PC-9 (cell line): ENCODE results near the gene FAM25C. TPM values are rescaled to one million over a fixed set of nuclear protein-coding genes. Genes with fewer than 3 reads are reported as not detected.
"Not testable (repeated sequence)": the region's sequence is repeated elsewhere in the genome, so short reads cannot be mapped to it uniquely, and the experiment has no call there.

ENCODE experiments used
- BruUV-seq: library from RNA; stranded (reverse); fragments of 400-500 nt; replicated peaks from 2 replicates; lab custom pipeline; 2021; lab: Mats Ljungman, UMichigan
- CTCF ChIA-PET: fragments of 300-600 bp; sonication (Branson Sonifier 250); formaldehyde crosslinking; loops from one replicate; lab custom pipeline; 2022; ENCODE audit warnings: antibody characterized with exemption; lab: Charles Lee
- POLR2A ChIA-PET: fragments of 300-600 bp; sonication (Branson Sonifier 250); formaldehyde crosslinking; loops from one replicate; lab custom pipeline; 2022; ENCODE audit warnings: antibody characterized with exemption; ENCODE audit not compliant: unreplicated experiment; lab: Charles Lee
- DNase-seq, 2 experiments: peaks; one replicate each; pipeline versions ENCODE4 v3.0.0 to v3.0.0-alpha.2; 2015 to 2022; ENCODE audit warnings: mixed read lengths in 1 of 2
- H2AFZ ChIP-seq: fragments of 200-600 bp; sonication (generic); 2 replicates; pipeline ENCODE4 v1.8.1; 2017; ENCODE audit warnings: antibody characterized with exemption
- H3F3A ChIP-seq: fragments of 200-600 bp; sonication (generic); 2 replicates; pipeline ENCODE4 v1.8.1; 2017; ENCODE audit warnings: antibody characterized with exemption, mild to moderate bottlenecking, low read depth; ENCODE audit not compliant: insufficient read depth
- H3K27ac ChIP-seq: fragments of 200-600 bp; sonication (generic); 2 replicates; pipeline ENCODE4 v1.6.1; 2016; ENCODE audit warnings: mixed run types
- H3K27me3 ChIP-seq: fragments of 200-600 bp; sonication (generic); 2 replicates; pipeline ENCODE4 v1.6.1; 2016; ENCODE audit warnings: low read depth, mixed run types; ENCODE audit not compliant: insufficient read depth
- H3K36me3 ChIP-seq: fragments of 200-600 bp; sonication (generic); 2 replicates; pipeline ENCODE4 v1.6.1; 2016; ENCODE audit warnings: low read depth, mixed run types
- H3K4me1 ChIP-seq: fragments of 200-600 bp; sonication (generic); replicated peaks from 2 replicates; pipeline ENCODE4 v1.6.1; 2016; ENCODE audit warnings: mixed run types; ENCODE audit not compliant: insufficient read depth
- H3K4me2 ChIP-seq: fragments of 200-600 bp; sonication (generic); 2 replicates; pipeline ENCODE4 v1.6.1; 2017; ENCODE audit warnings: mixed run types
- H3K4me3 ChIP-seq: fragments of 200-600 bp; sonication (generic); 2 replicates; pipeline ENCODE4 v1.6.1; 2016; ENCODE audit warnings: mixed run types
- H3K79me2 ChIP-seq: fragments of 200-600 bp; sonication (generic); 2 replicates; pipeline ENCODE4 v1.6.1; 2017; ENCODE audit warnings: low read depth, mixed run types
- H3K9me2 ChIP-seq: fragments of 200-600 bp; sonication (generic); 2 replicates; pipeline ENCODE4 v1.8.1; 2017; ENCODE audit warnings: mild to moderate bottlenecking; ENCODE audit not compliant: insufficient read depth
- H3K9me3 ChIP-seq: fragments of 200-600 bp; sonication (generic); 2 replicates; pipeline ENCODE4 v1.8.1; 2016; ENCODE audit warnings: low read depth; ENCODE audit not compliant: insufficient read depth
- H4K20me1 ChIP-seq: fragments of 200-600 bp; sonication (generic); 2 replicates; pipeline ENCODE4 v1.8.1; 2017; ENCODE audit not compliant: insufficient read depth
- intact Hi-C: fragments of 100-400 bp; cut with micrococcal nuclease; formaldehyde crosslinking; loops from one replicate; pipeline ENCODE4 v1.10.0; 2022; ENCODE audit not compliant: unreplicated experiment
- total RNA-seq: library from RNA; stranded (reverse); gene quantifications from 2 replicates; pipeline ENCODE4 v1.2.3, GENCODE V29; 2021

The FAM25C gene
- total RNA-seq, 1 experiment from 2014 or later: not detected

DNA sequence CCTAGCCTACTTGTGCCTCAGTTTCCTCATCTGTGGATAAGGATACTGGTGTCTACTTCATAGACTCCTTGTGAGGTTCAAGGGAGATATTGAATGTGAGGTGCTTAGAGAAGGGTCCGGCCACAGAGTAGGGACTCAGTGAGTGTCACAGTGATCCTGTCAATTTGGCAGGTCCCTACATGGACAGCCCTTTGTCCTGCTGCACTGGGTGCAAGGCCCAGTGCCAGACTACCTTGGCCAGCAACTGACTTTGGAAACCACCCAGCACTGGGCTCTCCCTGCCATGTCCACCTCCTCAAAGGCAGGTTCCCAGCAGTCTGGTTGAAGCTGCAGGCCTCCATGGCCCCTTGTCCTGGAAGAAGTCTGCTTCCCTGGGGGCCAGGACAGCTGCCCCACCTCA lies 9.5 kb downstream of the FAM25C start:
- H3K9me3 ChIP-seq, H3K27me3 ChIP-seq, CTCF ChIA-PET, H2AFZ ChIP-seq, H3K4me3 ChIP-seq, DNase-seq, H3K36me3 ChIP-seq, POLR2A ChIA-PET, BruUV-seq, H3F3A ChIP-seq, H3K27ac ChIP-seq, H3K9me2 ChIP-seq, H4K20me1 ChIP-seq, intact Hi-C loops: not testable (repeated sequence)
- peak overlapping the region; percentile 40; the same call in 1 of the 2 replicates for H3K4me2 ChIP-seq
- peaks cover 10% of the 10 kb centered on the region; the same call in 1 of the 2 replicates for H3K79me2 ChIP-seq
- H3K4me1 ChIP-seq: peaks cover 18% of the 10 kb centered on the region

DNA sequence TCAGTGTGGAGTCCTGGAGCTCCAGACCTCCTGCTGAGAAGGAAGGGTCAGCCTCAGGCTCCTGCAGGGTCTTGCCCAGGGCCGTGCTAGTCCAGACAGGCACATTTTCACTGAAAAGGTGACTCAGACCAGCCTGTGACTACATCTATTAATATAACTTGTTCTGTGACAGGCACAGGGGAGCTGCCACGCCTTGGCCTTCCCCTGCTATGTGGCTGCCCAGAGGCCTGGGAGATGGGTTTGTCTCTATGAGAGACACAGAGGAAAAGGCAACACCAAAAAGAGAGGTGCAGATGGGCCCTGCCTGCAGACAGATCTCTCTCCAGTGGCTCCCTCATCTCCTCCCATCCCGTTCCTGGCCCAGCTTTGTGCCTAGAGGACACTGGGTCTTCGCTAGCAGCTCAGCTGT lies 10.0 kb downstream of the FAM25C start:
- H4K20me1 ChIP-seq, POLR2A ChIA-PET, H3F3A ChIP-seq, CTCF ChIA-PET, H3K27me3 ChIP-seq, H3K36me3 ChIP-seq, H2AFZ ChIP-seq, H3K9me2 ChIP-seq, H3K9me3 ChIP-seq, intact Hi-C loops: not testable (repeated sequence)
- peak overlapping the region; percentile 69 for H3K4me2 ChIP-seq
- BruUV-seq: TSS peak; percentile 64
- peaks cover 18% of the 10 kb centered on the region for H3K4me1 ChIP-seq
- peak overlapping the region; percentile 42; the same call in 1 of the 2 replicates for H3K4me3 ChIP-seq
- H3K27ac ChIP-seq: peak overlapping the region; percentile 91
- peak in 1 of 2 experiments; percentile 56 for DNase-seq
- H3K79me2 ChIP-seq: peaks cover 13% of the 10 kb centered on the region; the same call in 1 of the 2 replicates

DNA sequence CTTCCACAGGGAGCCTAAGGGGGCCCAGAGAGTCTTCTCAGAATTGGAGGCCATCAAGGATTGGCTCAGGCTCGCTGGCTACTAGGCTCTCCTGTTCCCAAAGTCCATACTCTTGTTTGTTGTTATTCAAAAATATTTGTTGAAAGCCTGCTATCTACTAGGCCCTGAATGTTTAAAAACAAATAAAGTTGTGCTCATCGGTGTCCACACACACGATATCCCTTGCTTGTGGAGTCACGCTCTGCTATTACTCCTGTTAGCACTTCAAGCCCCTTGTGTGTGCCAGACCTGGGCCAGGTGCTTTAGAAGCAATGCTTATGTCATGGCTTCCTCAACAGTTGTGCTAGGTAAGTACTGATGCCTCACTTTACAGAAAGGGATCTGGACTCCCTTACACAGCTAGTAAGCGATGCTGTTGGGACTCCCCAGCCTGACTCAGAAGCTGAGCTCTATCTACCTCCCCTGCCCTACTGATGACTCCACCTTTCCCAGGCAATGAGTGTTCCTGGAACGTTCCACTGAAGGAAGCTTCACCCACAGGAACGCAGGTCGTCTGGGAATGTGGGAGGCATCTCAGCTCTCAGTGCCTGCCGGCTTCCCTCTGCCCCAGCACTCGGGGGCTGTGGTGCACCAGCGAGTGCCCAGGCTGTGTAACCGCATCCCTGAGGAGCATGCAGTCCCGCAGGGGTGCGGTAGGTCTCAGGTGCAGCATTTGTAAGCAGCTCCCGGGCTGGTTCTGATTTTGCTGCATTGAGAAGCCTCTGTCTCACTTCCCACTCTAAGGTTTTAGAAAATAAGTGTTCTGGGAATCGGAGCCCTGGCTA lies 10.7 kb downstream of the FAM25C start:
- CTCF ChIA-PET, H3K9me3 ChIP-seq, BruUV-seq, intact Hi-C loops, H3K27me3 ChIP-seq, H3K36me3 ChIP-seq, H3F3A ChIP-seq, H4K20me1 ChIP-seq, H3K9me2 ChIP-seq, H2AFZ ChIP-seq: not testable (repeated sequence)
- H3K27ac ChIP-seq: peak overlapping the region; percentile 91
- peak overlapping the region; percentile 69 for H3K4me2 ChIP-seq
- POLR2A ChIA-PET: interaction anchor here (0.7 kb wide), 1 partner anchor 299 kb away, joined by 4 read pairs; no protein-coding TSS in a partner anchor
- peaks cover 12% of the 10 kb centered on the region for H3K4me1 ChIP-seq
- H3K4me3 ChIP-seq: peak overlapping the region; percentile 42; the same call in 1 of the 2 replicates
- peaks cover 13% of the 10 kb centered on the region; the same call in 1 of the 2 replicates for H3K79me2 ChIP-seq
- DNase-seq: peak; percentile 55 to 87

DNA sequence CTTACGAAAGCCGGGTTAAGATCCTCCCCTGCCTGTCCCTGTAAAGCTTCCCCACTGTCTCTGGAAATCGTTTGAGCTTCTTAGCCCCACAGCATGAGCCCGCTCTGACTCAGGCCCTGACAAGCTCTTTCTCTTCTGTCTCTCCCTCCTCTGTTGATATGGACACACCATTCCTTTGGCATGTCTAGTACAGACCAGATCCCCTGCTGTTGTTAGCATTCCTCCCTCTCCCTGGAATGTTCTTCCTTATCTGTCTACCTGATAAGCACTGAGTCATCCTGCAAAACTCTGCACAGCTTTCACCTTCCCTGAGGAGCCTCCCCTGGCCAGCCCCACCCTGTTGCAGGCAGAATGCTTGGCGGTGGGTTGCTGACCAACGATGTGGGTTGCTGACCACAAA lies 11.6 kb downstream of the FAM25C start:
- H3K4me2 ChIP-seq: peak overlapping the region; percentile 69; the same call in 1 of the 2 replicates
- H3K9me2 ChIP-seq, H3K9me3 ChIP-seq, H3K27me3 ChIP-seq, BruUV-seq, DNase-seq, H3K4me3 ChIP-seq, H3F3A ChIP-seq, H4K20me1 ChIP-seq, H3K36me3 ChIP-seq, intact Hi-C loops, CTCF ChIA-PET, H2AFZ ChIP-seq: not testable (repeated sequence)
- H3K4me1 ChIP-seq: peaks cover 11% of the 10 kb centered on the region
- POLR2A ChIA-PET: interaction anchor here (0.7 kb wide), 1 partner anchor 300 kb away, joined by 4 read pairs; no protein-coding TSS in a partner anchor
- H3K79me2 ChIP-seq: peaks cover 13% of the 10 kb centered on the region; the same call in 1 of the 2 replicates
- peak overlapping the region; percentile 91 for H3K27ac ChIP-seq

DNA sequence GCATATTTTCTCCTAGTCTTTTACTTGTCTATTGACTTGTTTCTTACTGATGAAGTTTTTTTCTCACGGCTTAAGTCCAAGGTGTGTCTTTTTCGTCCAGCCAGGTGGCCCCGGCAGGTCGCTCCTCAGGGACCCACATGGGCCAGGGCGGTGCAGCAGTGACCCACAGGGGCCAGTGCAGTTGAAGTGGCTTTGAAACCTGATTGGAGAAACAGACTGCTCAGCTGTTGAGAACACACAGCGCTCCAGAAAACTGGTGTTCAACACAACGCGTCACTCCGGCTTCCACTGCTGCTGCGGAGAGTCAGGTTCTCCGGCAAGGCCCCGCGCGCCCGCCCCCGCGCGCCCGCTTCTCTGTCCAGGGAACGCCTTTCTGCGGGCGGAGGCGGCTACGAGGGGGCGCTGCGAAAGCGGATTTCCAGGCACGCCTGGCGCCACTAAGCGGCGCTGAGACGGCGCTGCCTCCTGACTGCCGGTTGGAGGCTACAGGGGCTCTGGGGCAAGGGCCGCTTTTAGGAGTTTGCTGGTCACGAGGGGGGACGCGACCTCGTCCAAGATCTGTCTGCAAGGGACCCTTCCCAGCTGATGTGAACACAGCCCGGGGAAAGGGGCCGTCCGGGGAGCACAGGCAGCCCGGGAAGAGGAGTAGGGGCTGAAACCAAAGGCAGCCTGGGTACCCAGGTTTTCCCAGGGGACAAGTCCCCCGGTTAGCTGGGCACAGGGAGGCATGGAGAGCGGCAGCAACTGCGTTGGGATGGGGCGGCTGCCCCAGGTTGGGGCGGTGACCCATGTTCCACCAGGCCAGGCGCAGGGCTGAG lies 13.0 kb downstream of the FAM25C start:
- H3K4me1 ChIP-seq, H4K20me1 ChIP-seq, BruUV-seq, H3F3A ChIP-seq, intact Hi-C loops, CTCF ChIA-PET, DNase-seq, H2AFZ ChIP-seq, POLR2A ChIA-PET, H3K9me3 ChIP-seq, H3K27me3 ChIP-seq, H3K9me2 ChIP-seq, H3K79me2 ChIP-seq, H3K36me3 ChIP-seq: not testable (repeated sequence)
- Histone ChIP-seq H3K4me3 (peak overlapping the region; percentile 46; the same call in 1 of the 2 replicates), H3K27ac (peak overlapping the region; percentile 44; the same call in 1 of the 2 replicates), H3K4me2 (peak overlapping the region; percentile 68)

DNA sequence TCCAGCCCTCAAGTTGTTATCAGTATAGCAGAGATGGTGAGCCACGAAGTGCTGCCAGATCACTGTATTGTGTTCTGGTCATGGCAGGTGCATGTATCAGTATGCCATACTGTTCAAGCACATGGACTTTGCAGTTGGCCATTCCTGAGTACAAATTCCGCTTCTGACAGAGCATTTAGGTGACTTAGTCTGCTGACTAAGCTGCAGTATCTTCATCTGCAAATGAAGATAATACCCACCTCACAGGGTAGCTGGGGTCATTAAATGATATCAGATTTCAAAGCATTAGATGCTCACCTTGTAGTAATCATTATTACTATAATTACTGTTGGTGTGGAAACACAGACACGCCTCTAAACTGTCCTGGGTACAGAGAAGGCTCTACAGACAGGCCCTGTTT lies 24.2 kb downstream of the FAM25C start:
- POLR2A ChIA-PET, DNase-seq, H3K27me3 ChIP-seq, H4K20me1 ChIP-seq, intact Hi-C loops, BruUV-seq, H3K9me2 ChIP-seq, CTCF ChIA-PET, H3K79me2 ChIP-seq, H3K36me3 ChIP-seq, H3K4me1 ChIP-seq, H3K27ac ChIP-seq, H3F3A ChIP-seq, H3K4me2 ChIP-seq, H2AFZ ChIP-seq, H3K4me3 ChIP-seq, H3K9me3 ChIP-seq: not testable (repeated sequence)
